Tibial nerve (tissue), 4 donors: ENCODE measurements around the gene CCDC40. TPM values are rescaled to one million over a fixed set of nuclear protein-coding genes. Genes with fewer than 3 reads are reported as not detected.

ENCODE experiments used
- DNase-seq, 2 donors: peaks; one replicate each; pipeline ENCODE4 v3.0.0-alpha.2; 2019; ENCODE audit warnings: low spot score in 2 of 2
- H3K27ac ChIP-seq, 4 donors: fragments of 200-600 bp; sonication (generic) in 3 of 4; one replicate each; pipeline ENCODE4 v1.5.1; 2017 to 2019; ENCODE audit warnings: mild to moderate bottlenecking in 1 of 4
- H3K27me3 ChIP-seq, 2 donors: fragments of 200-600 bp; sonication (generic) in 1 of 2; one replicate each; pipeline versions ENCODE4 v1.5.1 to v1.6.0; 2017 to 2019
- H3K36me3 ChIP-seq, 3 donors: fragments of 200-600 bp; sonication (generic); one replicate each; pipeline ENCODE4 v1.5.1; 2018 to 2019
- H3K4me1 ChIP-seq, 4 donors: fragments of 200-600 bp; sonication (generic) in 3 of 4; one replicate each; pipeline ENCODE4 v1.5.1; 2017 to 2019
- H3K4me3 ChIP-seq, 4 donors: fragments of 200-600 bp; sonication (generic) in 3 of 4; one replicate each; pipeline ENCODE4 v1.5.1; 2017 to 2019; ENCODE audit warnings: mild to moderate bottlenecking in 1 of 4, moderate library complexity in 1 of 4
- H3K9me3 ChIP-seq, 4 donors: fragments of 200-600 bp; sonication (generic) in 3 of 4; one replicate each; pipeline ENCODE4 v1.5.1; 2017 to 2019
- CTCF ChIP-seq, 5 experiments: fragments of 200-600 bp in 3 of 5; fragments of 450-650 bp in 2 of 5; sonication (generic) in 3 of 5; IDR thresholded peaks; one replicate each; pipeline ENCODE4 v1.5.1; 2016 to 2019; ENCODE audit warnings: antibody characterized with exemption in 5 of 5, mild to moderate bottlenecking in 3 of 5, moderate library complexity in 2 of 5
- EP300 ChIP-seq, 2 donors: sonication (generic); formaldehyde crosslinking; IDR thresholded peaks; one replicate each; pipeline ENCODE4 v1.6.1; 2017; ENCODE audit warnings: antibody characterized with exemption in 2 of 2, mild to moderate bottlenecking in 1 of 2
- POLR2A ChIP-seq, 2 donors: fragments of 450-650 bp; IDR thresholded peaks; one replicate each; pipeline ENCODE4 v1.6.1; 2017; ENCODE audit warnings: antibody characterized with exemption in 2 of 2, mild to moderate bottlenecking in 2 of 2, moderate library complexity in 2 of 2
- WGBS, 2 donors: methylation state at CpG; one replicate each; pipeline ENCODE4 v1.1.5; 2018; 5-methylcytosine and 5-hydroxymethylcytosine counted together
- total RNA-seq, 4 donors: library from RNA; depleted of rRNA; stranded (reverse); fragments of >200 nt; gene quantifications; one replicate each; pipeline ENCODE4 v1.1.0, GENCODE V29; 2016

Gene CCDC40
- total RNA-seq, 4 donors from 2014 or later, result 7.1 to 13.8 (median 12.0) TPM

- H3K27ac ChIP-seq, result no peak overlapping the region
- H3K4me3 ChIP-seq, result no peak overlapping the region
- H3K27me3 ChIP-seq, result no peaks in the 10 kb centered on the region
- WGBS, 2 donors, result 91 to 92% methylated on average over 18 of the region's 18 CpGs
- no peak for DNase-seq
- no peaks in the 10 kb centered on the region for H3K4me1 ChIP-seq
- peaks cover 10 to 99% (median 53%) of the 10 kb centered on the region in 3 donors for H3K36me3 ChIP-seq
- no peaks in the 10 kb centered on the region for H3K9me3 ChIP-seq
- TF ChIP-seq CTCF (IDR thresholded peaks at IDR 0.05) (no peak), POLR2A (IDR thresholded peaks at IDR 0.05) (no peak), EP300 (IDR thresholded peaks at IDR 0.05) (no peak)
These were observed 102.5 kb downstream of the CCDC40 start for GRCh38 chr17:80138856-80139426.

- Histone ChIP-seq H3K9me3 (no peaks in the 10 kb centered on the region), H3K4me3 (no peak overlapping the region), H3K4me1 (peaks cover 0 to 22% (median 13%) of the 10 kb centered on the region in 4 donors), H3K27me3 (no peaks in the 10 kb centered on the region), H3K36me3 (peaks cover 10 to 74% (median 42%) of the 10 kb centered on the region in 3 donors), H3K27ac (no peak overlapping the region)
- no peak for TF ChIP-seq EP300 (IDR thresholded peaks at IDR 0.05)
- TF ChIP-seq CTCF (IDR thresholded peaks at IDR 0.05), result no peak
- no peak for TF ChIP-seq POLR2A (IDR thresholded peaks at IDR 0.05)
- DNase-seq, result no peak
- 86 to 89% methylated on average over 7 of the region's 7 CpGs for WGBS, 2 donors
These were observed 105.2 kb downstream of the CCDC40 start for GRCh38 chr17:80141463-80142165.

- H3K36me3 ChIP-seq, result peaks cover 7 to 61% (median 32%) of the 10 kb centered on the region in 3 donors
These were observed 106.5 kb downstream of the CCDC40 start for GRCh38 chr17:80142929-80143328.

GRCh38 chr17:80145076-80146075, 108.9 kb downstream of the CCDC40 start:
- Histone ChIP-seq H3K9me3 (no peaks in the 10 kb centered on the region), H3K4me1 (peaks cover 0 to 37% (median 15%) of the 10 kb centered on the region in 4 donors), H3K36me3 (peaks cover 0 to 37% (median 7%) of the 10 kb centered on the region in 3 donors), H3K27ac (peak overlapping the region; percentile 86 to 99 (median 96)), H3K27me3 (no peaks in the 10 kb centered on the region), H3K4me3 (peak overlapping the region; percentile 89 to 100 (median 94))
- no peak for DNase-seq
- WGBS, 2 donors, result 49% methylated on average over 10 of the region's 10 CpGs
- TF ChIP-seq EP300 (IDR thresholded peaks at IDR 0.05) (no peak), CTCF (IDR thresholded peaks at IDR 0.05) (no peak), POLR2A (IDR thresholded peaks at IDR 0.05) (no peak)

More at GRCh38 chr17:80142929-80143328, 106.5 kb downstream of the CCDC40 start:
- Histone ChIP-seq H3K27ac (no peak overlapping the region), H3K9me3 (no peaks in the 10 kb centered on the region), H3K4me1 (peaks cover 0 to 25% (median 13%) of the 10 kb centered on the region in 4 donors), H3K4me3 (no peak overlapping the region), H3K27me3 (no peaks in the 10 kb centered on the region)
- 78 to 87% methylated on average over 6 of the region's 6 CpGs for WGBS, 2 donors
- no peak for DNase-seq
- TF ChIP-seq EP300 (IDR thresholded peaks at IDR 0.05), result no peak
- TF ChIP-seq CTCF (IDR thresholded peaks at IDR 0.05), result no peak
- TF ChIP-seq POLR2A (IDR thresholded peaks at IDR 0.05), result no peak
